DMS53 treated with DMSO at 0.1 percent for 48 hours (cell line): Measurements from ENCODE around the gene DMXL1.
"Not testable (repeated sequence)": the region's sequence is repeated elsewhere in the genome, so short reads cannot be mapped to it uniquely, and the experiment has no call there.

Experiments
- DNase-seq: peaks from one replicate; lab custom pipeline; 2025; ENCODE audit not compliant: unreplicated experiment; lab: John Stamatoyannopoulos, UW

DMXL1 gene

DNA sequence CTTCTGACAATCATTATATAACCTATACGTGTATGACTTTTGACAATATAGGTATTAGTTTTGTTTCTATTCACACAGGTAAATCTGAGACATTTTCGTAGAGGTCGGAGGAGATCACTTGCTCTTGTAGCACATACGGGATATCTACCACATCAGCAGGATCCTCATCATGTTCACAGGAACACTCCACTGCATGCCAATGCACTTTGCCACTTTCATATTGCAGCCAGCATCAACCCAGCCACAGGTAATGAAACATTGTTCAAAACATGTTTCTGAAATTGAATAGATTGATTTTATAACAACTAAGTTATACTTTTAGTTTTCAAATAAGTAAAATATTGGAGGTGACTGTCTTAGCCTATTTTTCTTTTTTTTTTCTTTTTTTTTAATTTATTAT, 50.0 kb downstream of the DMXL1 start:
- DNase-seq = no peak

DNA sequence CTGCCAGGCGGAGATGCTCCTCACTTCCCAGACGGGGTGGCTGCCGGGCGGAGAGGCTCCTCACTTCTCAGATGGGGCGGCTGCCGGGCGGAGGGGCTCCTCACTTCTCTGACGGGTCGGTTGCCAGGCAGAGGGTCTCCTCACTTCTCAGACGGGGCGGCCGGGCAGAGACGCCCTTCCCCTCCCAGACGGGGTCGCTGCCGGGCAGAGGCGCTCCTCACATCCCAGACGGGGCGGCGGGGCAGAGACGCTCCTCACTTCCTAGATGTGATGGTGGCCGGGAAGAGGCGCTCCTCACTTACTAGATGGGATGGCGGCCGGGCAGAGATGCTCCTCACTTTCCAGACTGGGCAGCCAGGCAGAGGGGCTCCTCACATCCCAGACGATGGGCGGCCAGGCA, 51.6 kb downstream of the DMXL1 start:
- DNase-seq = not testable (repeated sequence)

DNA sequence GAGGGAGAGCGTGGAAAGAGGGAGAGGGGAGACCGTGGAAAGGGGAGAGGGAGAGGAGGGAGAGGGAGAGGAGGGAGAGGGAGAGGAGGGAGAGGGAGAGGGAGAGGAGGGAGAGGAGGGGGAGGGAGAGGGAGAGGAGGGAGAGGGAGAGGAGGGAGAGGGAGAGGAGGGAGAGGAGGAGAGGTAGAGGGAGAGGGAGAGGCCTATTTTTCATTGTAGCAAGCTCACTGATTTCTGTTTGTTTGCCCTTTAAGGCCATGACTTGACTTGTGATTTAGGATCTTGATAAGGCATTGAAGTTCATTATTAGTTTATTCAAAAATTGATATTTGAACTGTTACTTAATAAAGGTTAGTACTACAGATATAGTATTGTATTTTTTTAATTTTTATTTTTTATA, 52.4 kb downstream of the DMXL1 start:
- DNase-seq = no peak

DNA sequence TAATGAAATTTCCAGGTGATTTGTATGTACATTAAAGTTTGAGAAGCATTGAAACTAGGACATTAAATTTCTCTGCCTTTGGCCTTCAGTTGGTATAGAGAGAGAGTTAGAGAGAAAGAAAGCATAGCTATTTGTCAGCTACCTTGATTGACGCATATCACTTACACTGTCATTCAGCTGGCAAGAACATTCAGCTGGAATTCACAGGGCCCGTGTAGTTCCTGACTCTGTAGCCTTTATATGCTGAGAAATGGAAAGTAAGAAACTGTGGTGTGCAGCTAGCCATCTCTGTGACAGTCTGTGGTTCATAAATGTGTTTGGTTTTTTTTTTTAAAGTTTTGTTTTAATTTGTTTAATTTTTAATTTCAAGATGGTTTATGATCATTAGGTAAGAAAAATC, 58.9 kb downstream of the DMXL1 start:
- no peak for DNase-seq

DNA sequence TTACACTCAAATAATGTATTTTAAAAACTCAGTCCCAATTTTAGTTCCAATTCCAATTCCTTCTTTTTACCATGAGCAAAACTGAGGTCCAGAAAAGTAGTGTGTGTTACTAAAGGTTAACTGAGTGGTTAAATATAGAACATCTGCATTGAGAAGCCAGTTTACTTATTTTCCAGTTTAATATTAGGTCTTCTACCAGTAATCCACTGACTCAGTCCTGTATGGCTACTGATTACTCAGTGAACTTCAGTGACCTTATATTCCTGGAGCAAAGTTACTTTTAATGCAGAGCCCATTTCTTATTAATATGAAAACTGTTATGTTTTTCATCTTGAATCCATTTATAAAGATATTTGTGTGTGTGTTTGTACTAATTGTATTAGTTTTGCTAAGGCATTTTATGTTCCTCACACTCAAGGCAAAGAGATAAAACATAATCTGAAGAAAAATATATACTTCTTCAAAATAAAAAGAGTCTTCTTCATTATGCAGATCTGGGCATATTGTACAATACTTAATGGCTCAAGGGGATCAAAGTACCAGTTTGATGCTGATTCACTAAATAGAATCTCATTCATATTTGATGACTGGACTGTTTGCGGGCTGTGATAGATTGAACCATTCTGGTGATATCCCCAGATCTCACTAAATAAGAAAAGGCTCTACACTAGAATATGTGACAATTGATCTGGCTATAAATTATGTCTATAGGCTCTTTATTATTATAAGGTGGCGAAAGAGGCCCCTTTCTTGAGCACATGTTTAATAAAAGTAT, 60.8 kb downstream of the DMXL1 start:
- no peak for DNase-seq

DNA sequence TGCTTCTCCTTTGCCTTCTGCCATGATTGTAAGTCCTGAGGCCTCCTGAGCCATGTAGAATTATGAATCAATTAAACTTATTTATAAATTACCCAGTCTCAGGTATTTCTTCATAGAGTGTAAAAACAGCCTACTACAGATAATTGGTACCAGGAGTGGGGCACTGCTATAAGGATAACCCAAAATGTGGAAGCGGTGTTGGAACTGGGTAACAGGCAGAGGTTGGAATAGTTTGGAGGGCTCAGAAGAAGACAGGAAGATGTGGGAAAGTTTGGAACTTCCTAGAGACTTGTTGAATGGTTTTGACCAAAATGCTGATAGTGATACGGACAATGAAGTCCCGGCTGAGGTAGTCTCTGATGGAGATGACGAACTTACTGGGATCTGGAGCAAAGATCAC, 64.9 kb downstream of the DMXL1 start:
- DNase-seq = not testable (repeated sequence)

DNA sequence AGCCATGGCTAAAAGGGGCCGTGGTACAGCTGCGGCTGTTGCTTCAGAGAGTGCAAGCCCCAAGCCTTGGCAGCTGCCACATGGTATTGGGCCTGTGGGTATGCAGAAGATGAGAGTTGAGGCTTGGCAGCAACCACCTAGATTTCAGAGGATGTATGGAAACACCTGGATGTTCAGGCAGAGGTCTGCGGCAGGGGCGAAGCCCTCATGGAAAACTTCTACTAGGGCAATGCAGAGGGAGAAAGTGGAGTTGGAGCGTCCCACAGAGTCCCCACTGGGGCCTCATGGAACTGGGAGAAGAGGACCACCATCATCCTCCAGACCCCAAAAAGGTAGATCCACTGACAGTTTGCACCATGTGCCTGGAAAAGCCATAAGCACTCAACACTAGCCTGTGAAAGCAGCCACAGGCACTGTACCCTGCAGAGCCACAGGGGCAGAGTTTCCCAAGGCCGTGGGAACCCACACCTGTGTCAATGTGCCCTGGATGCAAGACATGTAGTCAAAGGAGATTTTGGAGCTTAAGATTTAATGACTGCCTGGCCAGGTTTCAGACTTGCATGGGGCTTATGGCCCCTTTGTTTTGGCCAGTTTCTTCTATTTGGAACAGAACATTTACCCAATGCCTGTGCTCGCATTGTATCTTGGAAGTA, 65.9 kb downstream of the DMXL1 start:
- no peak for DNase-seq

DNA sequence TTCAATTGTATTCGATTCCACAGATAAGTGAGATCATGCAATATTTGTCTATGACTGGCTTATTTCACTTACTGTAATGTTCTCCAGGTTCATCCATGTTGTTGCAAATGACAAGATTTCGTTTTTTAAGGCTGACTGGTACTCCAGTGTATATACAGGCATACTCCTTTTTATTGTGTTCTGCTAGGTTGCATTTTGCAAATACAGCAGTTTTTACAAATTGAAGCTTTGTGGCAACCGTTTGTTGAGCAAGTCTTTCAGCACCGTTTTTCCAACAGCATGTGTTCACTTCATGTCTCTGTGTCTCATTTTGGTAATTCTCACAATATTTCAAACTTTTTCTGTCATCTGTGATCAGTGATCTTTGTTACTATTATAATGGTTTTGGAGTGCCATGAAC, 82.7 kb downstream of the DMXL1 start:
- no peak for DNase-seq

DNA sequence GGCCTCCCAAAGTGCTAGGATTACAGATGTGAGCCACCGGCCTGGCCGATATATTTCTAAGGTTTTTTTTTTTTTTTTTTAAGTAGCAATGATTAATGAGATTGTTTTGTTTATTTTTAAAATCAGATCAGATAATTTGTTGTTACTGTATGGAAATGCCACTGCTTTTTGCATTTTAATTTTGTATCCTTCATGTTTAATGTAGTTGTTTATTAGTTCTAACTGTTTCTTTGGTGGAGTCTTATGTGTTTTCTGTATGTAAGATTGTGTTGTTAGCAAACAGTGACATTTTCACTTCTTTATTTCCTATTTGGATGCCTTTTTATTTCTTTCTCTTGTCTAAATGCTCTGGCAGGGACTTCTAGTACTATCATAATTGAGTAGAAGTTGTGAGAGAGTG, 87.3 kb downstream of the DMXL1 start:
- no peak for DNase-seq

DNA sequence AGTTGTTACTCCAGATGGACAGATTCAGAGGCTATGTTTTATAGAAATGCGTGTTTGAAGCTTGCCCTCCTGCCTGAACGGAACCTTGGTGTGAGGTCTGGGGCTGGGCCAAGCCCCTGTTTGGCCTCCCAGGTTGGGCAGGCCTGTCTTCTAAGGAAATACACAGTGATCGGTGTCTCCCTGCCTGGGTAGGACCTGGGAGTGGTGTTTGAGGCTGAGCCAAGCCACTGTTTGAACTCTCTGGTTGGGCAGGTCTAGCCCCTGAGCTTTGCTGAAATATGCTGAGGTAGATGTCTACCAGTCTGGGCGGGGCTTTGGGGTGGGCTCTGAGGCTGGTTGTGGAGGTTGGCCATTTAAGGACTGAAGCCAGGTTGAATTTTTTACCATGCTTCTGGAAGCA, 90.5 kb downstream of the DMXL1 start:
- DNase-seq = no peak

DNA sequence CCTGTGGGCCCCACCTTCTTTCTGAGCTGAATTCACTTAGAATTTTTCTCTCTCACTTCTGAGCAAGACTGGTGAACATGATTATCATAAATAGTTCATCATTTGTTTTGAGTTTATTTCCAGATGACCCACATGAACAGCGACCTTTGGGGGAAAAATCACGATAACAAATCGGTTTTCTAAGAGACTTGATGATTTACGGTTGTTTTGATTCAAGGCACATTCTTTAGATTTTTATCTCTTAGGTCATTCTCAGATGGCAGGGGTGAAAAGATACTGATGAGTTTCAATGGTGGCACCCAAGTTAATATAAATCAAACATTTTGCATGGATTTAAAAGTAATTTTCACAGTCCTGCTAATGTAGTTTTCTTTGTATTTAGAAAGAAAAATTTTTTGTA, 95.1 kb downstream of the DMXL1 start:
- no peak for DNase-seq

DNA sequence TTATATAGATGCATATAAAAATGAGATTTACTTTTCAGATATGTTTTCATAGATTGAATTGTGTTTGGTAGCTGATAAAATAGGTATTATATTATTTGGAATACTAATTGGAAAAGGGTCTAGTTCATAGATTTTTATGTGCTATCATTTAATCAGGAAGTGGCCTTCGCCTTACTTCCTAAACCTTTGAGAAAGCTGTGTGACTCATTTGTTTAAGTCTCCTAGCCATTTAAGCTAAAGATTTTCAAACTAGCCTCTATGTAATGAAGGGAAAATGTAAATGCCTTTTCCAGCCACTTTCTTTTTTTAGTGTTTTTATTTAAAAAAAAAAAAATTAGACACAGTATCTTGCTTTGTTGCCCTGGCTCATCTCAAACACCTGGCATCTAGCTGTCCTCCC, 97.5 kb downstream of the DMXL1 start:
- DNase-seq = no peak

DNA sequence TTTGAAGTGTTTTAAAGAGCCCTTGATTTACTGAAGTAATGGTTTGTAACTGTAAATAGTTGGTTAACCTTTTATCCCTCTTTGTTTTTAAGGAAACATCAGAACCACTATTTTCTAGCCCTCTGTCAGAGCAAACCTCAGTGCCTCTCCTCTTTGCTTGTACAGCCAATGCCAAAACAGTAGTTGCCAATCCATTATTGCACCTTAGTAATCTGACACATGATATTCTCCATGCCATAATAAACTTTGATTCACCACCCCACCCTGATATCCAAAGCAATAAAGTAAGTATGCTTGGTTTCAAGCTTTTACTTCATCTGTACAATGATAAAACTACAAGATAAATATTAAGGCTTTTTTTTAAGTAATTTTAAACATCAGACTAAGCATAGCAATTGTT, 100.8 kb downstream of the DMXL1 start:
- no peak for DNase-seq

DNA sequence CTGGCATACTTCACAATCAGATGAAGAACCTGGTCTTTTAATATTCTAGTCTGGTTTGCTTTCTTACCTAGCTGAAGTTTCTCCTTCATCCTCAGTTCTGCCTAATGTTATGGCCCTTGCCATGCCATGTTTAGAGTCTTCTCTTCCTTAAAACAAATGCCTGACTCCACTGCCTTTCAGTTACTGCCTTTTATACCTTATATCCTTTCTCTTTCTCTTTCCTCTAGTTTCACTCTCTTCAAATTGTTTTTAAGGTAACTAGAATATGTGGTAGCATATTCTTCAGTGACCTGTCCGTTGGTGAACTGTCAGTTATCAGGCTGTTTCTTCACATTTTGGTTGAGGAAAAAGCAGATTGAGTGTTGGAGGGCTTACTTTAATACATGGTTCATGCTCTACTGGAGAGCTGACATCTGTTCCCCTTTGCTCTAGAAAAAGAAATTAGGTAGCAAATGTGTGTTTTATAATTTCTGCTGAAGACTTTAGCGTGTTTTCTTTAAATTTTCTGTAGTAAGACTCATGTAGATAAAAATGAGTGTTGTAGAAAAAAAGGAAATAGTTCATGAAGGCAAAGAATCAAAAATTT, 103.8 kb downstream of the DMXL1 start:
- DNase-seq = no peak

DNA sequence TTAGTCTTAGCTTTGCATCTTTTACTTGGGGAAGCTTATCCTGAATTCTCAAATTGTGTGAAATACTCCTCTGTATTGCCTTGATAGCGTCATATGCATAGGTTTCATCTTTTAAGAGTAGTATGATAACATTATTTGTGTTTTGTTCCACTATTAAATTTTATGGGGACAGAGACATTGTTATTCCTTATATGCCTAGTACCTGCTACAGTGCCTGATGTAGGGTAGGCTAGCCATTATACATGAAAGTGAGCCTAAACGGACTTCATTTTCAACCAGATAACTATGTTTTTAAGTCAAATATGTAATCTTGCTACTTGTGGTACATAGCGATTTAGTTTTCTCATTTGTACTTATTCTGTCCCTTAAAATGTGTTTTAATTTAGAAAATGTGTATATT, 105.9 kb downstream of the DMXL1 start:
- DNase-seq = no peak

DNA sequence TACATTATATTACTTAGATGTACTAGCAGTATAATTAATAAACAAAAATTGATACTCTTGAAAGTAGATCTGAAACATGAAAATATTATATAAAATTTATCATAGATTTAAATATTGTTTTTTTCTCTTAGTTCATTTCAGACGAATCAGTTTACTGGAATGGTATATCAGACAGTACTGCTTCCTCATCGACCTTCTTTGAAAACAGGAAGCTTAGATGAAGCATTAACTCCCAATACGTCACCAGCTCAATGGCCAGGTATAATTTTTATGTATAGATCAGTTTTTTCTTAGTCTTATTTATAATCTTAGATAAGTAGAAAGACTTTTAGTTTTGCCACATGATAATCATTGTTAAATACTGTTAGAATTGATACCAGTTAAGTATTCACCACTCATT, 106.3 kb downstream of the DMXL1 start:
- no peak for DNase-seq

DNA sequence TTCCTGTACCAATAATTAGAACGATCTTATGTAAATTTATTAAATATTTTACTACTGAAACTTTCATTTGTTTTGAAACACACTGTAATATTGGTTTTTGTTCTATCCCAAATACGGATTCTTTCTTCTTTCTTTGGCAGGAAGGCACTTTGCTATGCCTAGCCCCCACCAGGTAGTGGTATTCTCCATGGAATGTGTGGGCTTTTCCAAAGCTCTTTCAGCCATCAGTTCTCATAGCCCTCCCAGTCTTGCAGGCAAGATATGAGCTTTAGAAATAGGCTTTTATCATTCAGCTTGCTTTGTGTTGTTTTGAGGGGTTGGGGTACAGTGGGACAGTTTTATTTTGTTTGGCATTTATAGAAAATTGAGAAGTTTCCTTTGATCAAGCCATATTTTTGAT, 107.5 kb downstream of the DMXL1 start:
- no peak for DNase-seq

DNA sequence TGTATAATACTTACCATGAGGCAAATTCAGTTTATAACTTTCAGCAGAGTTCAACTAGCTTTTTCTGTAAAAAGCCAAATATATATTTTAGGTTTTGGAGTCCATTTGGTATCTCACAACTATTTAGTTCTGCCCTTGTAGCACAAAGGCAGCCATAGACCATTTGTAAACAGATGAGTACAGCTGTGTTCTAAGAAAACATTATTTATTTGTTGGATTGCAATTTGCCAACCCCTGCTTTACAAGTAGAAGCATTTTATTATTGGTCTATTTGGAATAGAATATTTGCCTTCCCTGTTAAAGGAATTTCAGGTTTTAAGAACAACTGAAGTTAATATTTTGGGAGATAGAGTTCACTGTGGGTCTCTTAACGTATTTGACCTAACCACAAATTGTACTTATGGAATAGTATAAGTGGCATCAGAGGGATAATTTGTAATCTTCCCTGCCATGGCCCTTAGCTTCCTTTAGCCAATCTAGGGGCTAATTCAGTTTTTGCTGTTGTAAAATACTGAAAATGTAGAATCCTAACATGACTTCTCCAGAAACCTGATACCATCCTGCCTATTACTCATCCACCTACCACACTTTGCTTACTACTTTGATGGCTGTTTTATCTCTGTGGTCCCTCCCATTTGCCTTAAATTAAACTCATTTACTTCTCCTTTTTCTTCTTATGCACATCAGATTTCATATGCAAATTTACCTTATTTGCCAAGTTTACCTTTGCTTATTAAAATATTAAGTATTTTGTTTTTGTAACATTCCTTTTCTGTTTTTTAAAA, 109.2 kb downstream of the DMXL1 start:
- DNase-seq = no peak

DNA sequence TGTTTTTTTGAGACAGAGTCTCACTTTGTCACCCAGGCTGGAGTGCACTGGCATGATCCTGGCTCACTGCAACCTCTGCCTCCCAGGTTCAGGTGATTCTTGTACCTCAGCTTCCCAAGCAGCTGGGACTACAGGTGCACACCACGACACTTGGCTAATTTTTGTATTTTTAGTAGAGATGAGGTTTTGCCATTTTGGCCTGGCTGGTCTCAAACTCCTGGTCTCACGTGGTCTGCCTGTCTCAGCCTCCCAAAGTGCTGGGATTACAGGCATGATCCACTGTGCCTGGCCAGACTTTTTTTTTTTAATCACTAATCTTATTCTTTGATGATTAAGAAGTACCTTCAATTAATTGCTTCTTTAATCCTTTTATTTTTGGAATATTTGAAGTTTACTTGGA, 114.6 kb downstream of the DMXL1 start:
- DNase-seq = not testable (repeated sequence)

DNA sequence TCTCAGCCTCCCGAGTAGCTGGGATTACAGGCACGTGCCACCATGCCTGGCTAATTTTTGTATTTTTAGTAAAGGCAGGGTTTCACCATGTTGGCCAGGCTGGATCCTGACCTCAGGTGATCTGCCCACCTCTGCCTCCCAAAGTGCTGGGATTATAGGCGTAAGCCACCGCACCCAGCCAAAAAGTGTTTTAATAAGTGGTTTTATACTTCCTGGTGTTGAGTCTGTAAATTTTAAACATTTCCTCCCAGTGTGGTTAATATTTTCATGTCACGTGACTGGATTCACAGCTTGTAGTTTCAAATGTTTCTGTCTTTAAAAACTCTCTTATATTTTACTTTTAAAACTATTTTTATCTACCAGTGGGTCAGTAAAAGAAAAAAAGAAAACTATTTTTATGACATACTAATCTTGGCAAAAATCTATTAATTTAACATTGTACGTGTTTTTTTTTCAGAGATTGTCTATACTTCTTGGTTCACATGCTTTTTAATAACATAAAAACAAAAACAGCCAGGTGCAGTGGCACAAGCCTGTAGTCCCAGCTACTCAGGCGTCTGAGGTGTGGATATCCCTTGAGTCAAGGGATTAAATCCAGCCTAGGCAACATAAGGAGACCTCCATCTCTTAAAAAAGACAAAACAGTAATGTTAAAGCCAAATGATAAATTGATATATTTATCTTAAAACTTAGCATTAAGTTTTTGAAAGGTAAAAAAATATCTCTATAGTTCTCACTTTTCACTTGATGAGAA, 117.1 kb downstream of the DMXL1 start:
- DNase-seq = no peak

DNA sequence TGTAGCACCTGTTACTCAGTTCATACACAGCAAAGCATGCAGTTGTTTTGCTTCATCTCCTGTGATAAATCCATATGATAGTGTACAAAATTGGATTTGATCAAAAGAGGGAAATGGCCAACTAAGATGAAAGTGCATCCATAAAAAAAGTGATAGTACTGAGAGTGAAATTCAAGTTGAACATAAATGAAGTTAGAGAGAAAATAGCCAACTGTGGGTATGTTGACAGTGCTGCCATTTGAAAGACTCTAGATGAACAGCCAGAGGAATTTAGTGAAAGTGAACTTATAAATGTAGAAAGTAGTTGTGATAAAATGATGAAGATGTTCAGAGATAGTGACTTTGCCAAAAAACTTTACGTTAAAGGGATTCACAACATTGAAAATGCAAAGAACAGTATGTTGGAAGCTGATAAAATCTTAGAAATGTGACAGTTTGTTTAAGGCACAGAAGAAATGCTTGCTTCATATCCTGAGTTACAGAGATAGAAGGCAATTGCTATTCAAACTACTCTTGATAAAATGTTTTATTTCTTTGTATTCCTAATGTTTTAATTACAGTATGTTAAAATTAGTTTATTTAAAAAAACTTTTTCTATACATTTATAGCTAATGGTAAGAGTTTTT, 119.7 kb downstream of the DMXL1 start:
- DNase-seq = no peak
